GM19035 (cell line): ENCODE results near the gene GH2.
"Not testable (repeated sequence)": the region's sequence is repeated elsewhere in the genome, so short reads cannot be mapped to it uniquely, and the experiment has no call there.

Source experiments
- ATAC-seq: cut with Tn5 transposase; IDR thresholded peaks from one replicate; pipeline ENCODE4 v1.9.1; 2021; ENCODE audit not compliant: unreplicated experiment

Gene GH2

GRCh38 chr17:63911657-63912100 is 29.9 kb upstream of the GH2 start:
- no peak for ATAC-seq

GRCh38 chr17:63911041-63911635 is 29.4 kb upstream of the GH2 start, which contains the start of gene CSHL1:
TSS of gene CSHL1 (minus strand) at chr17:63911258. CDS start at chr17:63911196, 62 bp downstream.
- ATAC-seq = no peak

GRCh38 chr17:63910096-63910495 is 28.4 kb upstream of the GH2 start:
- ATAC-seq = no peak

- ATAC-seq = not testable (repeated sequence)
Measured at GRCh38 chr17:63909586-63909985, 27.8 kb upstream of the GH2 start.

GRCh38 chr17:63907161-63907778 is 25.5 kb upstream of the GH2 start:
- not testable (repeated sequence) for ATAC-seq

GRCh38 chr17:63904796-63905195 is 23.1 kb upstream of the GH2 start:
- not testable (repeated sequence) for ATAC-seq

GRCh38 chr17:63903787-63904201 is 22.1 kb upstream of the GH2 start:
- ATAC-seq = not testable (repeated sequence)

- ATAC-seq = not testable (repeated sequence)
Measured at GRCh38 chr17:63901971-63902370, 20.2 kb upstream of the GH2 start.

GRCh38 chr17:63898899-63899798 is 17.4 kb upstream of the GH2 start:
- not testable (repeated sequence) for ATAC-seq

GRCh38 chr17:63896524-63897354 is 15.0 kb upstream of the GH2 start, which contains the start of gene CSH1:
TSS of gene CSH1 (minus strand) at chr17:63896574. CDS start at chr17:63896511, 63 bp downstream.
- ATAC-seq = not testable (repeated sequence)

GRCh38 chr17:63894821-63895220 is 13.1 kb upstream of the GH2 start:
- not testable (repeated sequence) for ATAC-seq

GRCh38 chr17:63894021-63894420 is 12.3 kb upstream of the GH2 start:
- not testable (repeated sequence) for ATAC-seq

GRCh38 chr17:63892316-63893037 is 10.7 kb upstream of the GH2 start:
- ATAC-seq = not testable (repeated sequence)

- not testable (repeated sequence) for ATAC-seq
Measured at GRCh38 chr17:63889026-63889848, 7.5 kb upstream of the GH2 start.

- not testable (repeated sequence) for ATAC-seq
Measured at GRCh38 chr17:63885119-63885518, 3.4 kb upstream of the GH2 start.

GRCh38 chr17:63882626-63883126 is 932 bp upstream of the GH2 start:
- not testable (repeated sequence) for ATAC-seq

GRCh38 chr17:63881337-63881736 is 407 bp downstream of the GH2 start:
- not testable (repeated sequence) for ATAC-seq

GRCh38 chr17:63880706-63881105 is 1.0 kb downstream of the GH2 start:
- ATAC-seq = no peak

- ATAC-seq = not testable (repeated sequence)
Measured at GRCh38 chr17:63878413-63878812, 3.3 kb downstream of the GH2 start.
